Astrocyte (in vitro differentiated cells and primary cell): ENCODE results near the gene MORN1.

Source experiments
- EZH2 ChIP-seq: IDR thresholded peaks from 2 replicates; pipeline ENCODE4 v1.6.1; 2012; ENCODE audit warnings: mild to moderate bottlenecking, low read length, inconsistent platforms; ENCODE audit not compliant: insufficient read depth
- TF ChIP-seq, protein P1 (sequence below): IDR thresholded peaks from 2 replicates; pipeline ENCODE4 v1.5.1; 2011; ENCODE audit warnings: low read depth, mild to moderate bottlenecking, inconsistent platforms, low read length, moderate library complexity; ENCODE audit not compliant: insufficient read depth

GRCh38 chr1:2312160-2312514, 79.2 kb downstream of the MORN1 start:
- TF ChIP-seq, protein P1, sequence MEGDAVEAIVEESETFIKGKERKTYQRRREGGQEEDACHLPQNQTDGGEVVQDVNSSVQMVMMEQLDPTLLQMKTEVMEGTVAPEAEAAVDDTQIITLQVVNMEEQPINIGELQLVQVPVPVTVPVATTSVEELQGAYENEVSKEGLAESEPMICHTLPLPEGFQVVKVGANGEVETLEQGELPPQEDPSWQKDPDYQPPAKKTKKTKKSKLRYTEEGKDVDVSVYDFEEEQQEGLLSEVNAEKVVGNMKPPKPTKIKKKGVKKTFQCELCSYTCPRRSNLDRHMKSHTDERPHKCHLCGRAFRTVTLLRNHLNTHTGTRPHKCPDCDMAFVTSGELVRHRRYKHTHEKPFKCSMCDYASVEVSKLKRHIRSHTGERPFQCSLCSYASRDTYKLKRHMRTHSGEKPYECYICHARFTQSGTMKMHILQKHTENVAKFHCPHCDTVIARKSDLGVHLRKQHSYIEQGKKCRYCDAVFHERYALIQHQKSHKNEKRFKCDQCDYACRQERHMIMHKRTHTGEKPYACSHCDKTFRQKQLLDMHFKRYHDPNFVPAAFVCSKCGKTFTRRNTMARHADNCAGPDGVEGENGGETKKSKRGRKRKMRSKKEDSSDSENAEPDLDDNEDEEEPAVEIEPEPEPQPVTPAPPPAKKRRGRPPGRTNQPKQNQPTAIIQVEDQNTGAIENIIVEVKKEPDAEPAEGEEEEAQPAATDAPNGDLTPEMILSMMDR: no peak
- no peak for TF ChIP-seq EZH2
